ENCODE results near the gene TOMM5. TPM values are rescaled to one million over a fixed set of nuclear protein-coding genes. Genes with fewer than 3 reads are reported as not detected.

The TOMM5 gene
- polyA plus RNA-seq (2013, experiment 1 of 2), result 158 TPM
- polyA plus RNA-seq (2013, experiment 2 of 2), result 162 TPM

- peak within 1 kb of the TSS; percentile 75 for H4K8ac ChIP-seq (ENCODE audit: low read depth, low read length)
- peak within 1 kb of the TSS; percentile 94 for H2BK15ac ChIP-seq (ENCODE audit: low read length)
- no CpG with 5 or more reads among the region's 72 CpGs for WGBS, 2 donors (ENCODE audit: extremely low coverage in 2 of 2, insufficient read length in 2 of 2, insufficient replicate concordance in 1 of 2)
- H3K4me3 ChIP-seq (ENCODE audit: low read length in 2 of 2), result peak within 1 kb of the TSS; percentile 90 to 100
- H3K4ac ChIP-seq (ENCODE audit: low read length), result peak within 1 kb of the TSS; percentile 86
- peak within 1 kb of the TSS; percentile 98 for H3K18ac ChIP-seq (ENCODE audit: low read length)
- peaks cover 2 to 4% of the 10 kb centered on the region in 2 donors for H3K4me1 ChIP-seq (ENCODE audit: control insufficient read depth in 2 of 2, insufficient read depth in 1 of 2, low read depth in 1 of 2, low read length in 2 of 2)
- no peak within 1 kb of the TSS for H2BK120ac ChIP-seq (ENCODE audit: low read depth, low read length)
- H3K23ac ChIP-seq (ENCODE audit: low read depth, low read length, poor library complexity), result peak within 1 kb of the TSS; percentile 97
- H3K4me2 ChIP-seq (ENCODE audit: insufficient read depth, low read length, poor library complexity, severe bottlenecking), result peak within 1 kb of the TSS; percentile 85
- H3K79me1 ChIP-seq (ENCODE audit: low read depth, low read length), result peaks cover 3% of the 10 kb centered on the region
- peak within 1 kb of the TSS; percentile 98 for H3K14ac ChIP-seq (ENCODE audit: low read length)
- H3K9me3 ChIP-seq (replicated peaks in 1 of 2; ENCODE audit: control insufficient read depth in 2 of 2, insufficient read depth in 1 of 2, low read depth in 1 of 2, low read length in 2 of 2), result no peaks in the 10 kb centered on the region
- peaks cover 0 to 5% (median 2%) of the 10 kb centered on the region in 3 experiments for H3K27me3 ChIP-seq (ENCODE audit: control insufficient read depth in 3 of 3, insufficient read depth in 3 of 3, low read depth in 1 of 3, low read length in 3 of 3)
- peak within 1 kb of the TSS; percentile 98 for H3K9ac ChIP-seq (ENCODE audit: low read depth, low read length, poor library complexity)
- peak within 1 kb of the TSS; percentile 97 for H2AK5ac ChIP-seq (ENCODE audit: low read depth, low read length)
- H3K27ac ChIP-seq (replicated peaks; ENCODE audit: low read length), result peak within 1 kb of the TSS; percentile 66
- peak within 1 kb of the TSS; percentile 94 for H2BK12ac ChIP-seq (ENCODE audit: low read length)
- peaks cover 8 to 35% of the 10 kb centered on the region in 2 donors for H3K36me3 ChIP-seq (replicated peaks in 1 of 2; ENCODE audit: control insufficient read depth in 2 of 2, insufficient read depth in 2 of 2, low read length in 2 of 2)
- peak within 1 kb of the TSS; percentile 98 for H2BK5ac ChIP-seq (ENCODE audit: low read length)
- peak within 1 kb of the TSS; percentile 97 for H2AFZ ChIP-seq (ENCODE audit: low read length)
- peak; percentile 70 for DNase-seq (ENCODE audit: low spot score)
- no peak within 1 kb of the TSS for H4K91ac ChIP-seq (ENCODE audit: low read depth, low read length, poor library complexity)
These were observed at the start of gene TOMM5 for GRCh38 chr9:37592108-37592951. TOMM5 (minus strand) TSS chr9:37592597; CDS start chr9:37592532, 65 bp downstream.

DNA sequence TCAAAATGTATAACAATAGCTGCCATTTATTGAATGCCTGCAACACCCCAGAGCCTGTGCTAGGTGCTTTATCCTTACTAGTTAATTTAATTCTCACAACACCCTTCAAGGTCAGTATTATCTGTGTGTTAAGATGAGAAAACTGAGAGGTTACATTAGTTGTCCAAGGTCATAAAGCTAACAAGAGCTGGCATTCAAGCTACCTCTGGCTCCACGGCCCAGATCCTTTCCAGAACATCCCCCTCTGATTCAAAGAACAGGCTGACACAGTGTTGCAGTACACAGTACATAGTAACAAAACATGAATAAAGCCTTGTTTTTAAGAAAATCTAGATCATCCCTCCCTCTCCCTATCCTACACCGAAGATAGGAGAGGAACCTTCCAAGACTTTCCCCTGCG lies 48.9 kb upstream of the TOMM5 start:
- Histone ChIP-seq H2BK5ac (ENCODE audit: low read length) (no peak overlapping the region), H3K23ac (ENCODE audit: low read depth, low read length, poor library complexity) (no peak overlapping the region), H2BK12ac (ENCODE audit: low read length) (no peak overlapping the region), H3K36me3 (replicated peaks in 1 of 2; ENCODE audit: control insufficient read depth in 2 of 2, insufficient read depth in 2 of 2, low read length in 2 of 2) (no peaks in the 10 kb centered on the region), H3K27ac (replicated peaks; ENCODE audit: low read length) (no peak overlapping the region), H2BK15ac (ENCODE audit: low read length) (no peak overlapping the region), H4K91ac (ENCODE audit: low read depth, low read length, poor library complexity) (no peak overlapping the region), H3K9ac (ENCODE audit: low read depth, low read length, poor library complexity) (no peak overlapping the region), H2BK120ac (ENCODE audit: low read depth, low read length) (no peak overlapping the region), H4K8ac (ENCODE audit: low read depth, low read length) (no peak overlapping the region), H3K27me3 (ENCODE audit: control insufficient read depth in 3 of 3, insufficient read depth in 3 of 3, low read depth in 1 of 3, low read length in 3 of 3) (peaks cover 0 to 54% (median 3%) of the 10 kb centered on the region in 3 experiments), H3K14ac (ENCODE audit: low read length) (no peak overlapping the region), H3K79me1 (ENCODE audit: low read depth, low read length) (no peaks in the 10 kb centered on the region), H3K4me1 (ENCODE audit: control insufficient read depth in 2 of 2, insufficient read depth in 1 of 2, low read depth in 1 of 2, low read length in 2 of 2) (no peaks in the 10 kb centered on the region), H3K18ac (ENCODE audit: low read length) (no peak overlapping the region), H2AFZ (ENCODE audit: low read length) (no peak overlapping the region), H3K9me3 (replicated peaks in 1 of 2; ENCODE audit: control insufficient read depth in 2 of 2, insufficient read depth in 1 of 2, low read depth in 1 of 2, low read length in 2 of 2) (no peaks in the 10 kb centered on the region), H3K4me3 (ENCODE audit: low read length in 2 of 2) (no peak overlapping the region), H3K4me2 (ENCODE audit: insufficient read depth, low read length, poor library complexity, severe bottlenecking) (no peak overlapping the region), H3K4ac (ENCODE audit: low read length) (no peak overlapping the region), H2AK5ac (ENCODE audit: low read depth, low read length) (no peak overlapping the region)
- no peak for DNase-seq (ENCODE audit: low spot score)
- no CpG with 5 or more reads among the region's 3 CpGs for WGBS, 2 donors (ENCODE audit: extremely low coverage in 2 of 2, insufficient read length in 2 of 2, insufficient replicate concordance in 1 of 2)

DNA sequence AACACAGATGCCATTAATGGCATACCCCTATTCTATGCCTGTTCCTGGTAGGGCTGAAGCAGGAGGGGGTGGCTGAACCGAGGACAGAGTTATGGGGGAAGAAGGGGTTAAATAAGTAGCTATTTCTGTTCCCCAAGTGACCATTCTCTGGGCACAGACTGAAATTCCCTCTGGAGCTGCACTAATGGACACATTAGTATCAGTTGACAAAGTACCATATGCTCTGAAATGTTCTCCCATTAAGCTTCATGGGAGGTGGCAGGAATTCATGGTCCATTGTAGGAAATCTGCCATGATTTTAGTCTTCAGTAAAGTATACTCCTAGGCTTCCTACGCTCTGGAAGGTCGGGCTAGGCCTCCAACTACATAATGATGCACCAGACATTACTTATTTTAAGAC lies 47.8 kb upstream of the TOMM5 start:
- Histone ChIP-seq H3K9ac (ENCODE audit: low read depth, low read length, poor library complexity) (no peak overlapping the region), H3K4me1 (ENCODE audit: control insufficient read depth in 2 of 2, insufficient read depth in 1 of 2, low read depth in 1 of 2, low read length in 2 of 2) (no peaks in the 10 kb centered on the region), H2BK12ac (ENCODE audit: low read length) (no peak overlapping the region), H3K27ac (replicated peaks; ENCODE audit: low read length) (no peak overlapping the region), H2BK15ac (ENCODE audit: low read length) (no peak overlapping the region), H2AK5ac (ENCODE audit: low read depth, low read length) (no peak overlapping the region), H2BK5ac (ENCODE audit: low read length) (no peak overlapping the region), H3K23ac (ENCODE audit: low read depth, low read length, poor library complexity) (no peak overlapping the region), H4K8ac (ENCODE audit: low read depth, low read length) (no peak overlapping the region), H3K4me3 (ENCODE audit: low read length in 2 of 2) (no peak overlapping the region), H3K14ac (ENCODE audit: low read length) (no peak overlapping the region), H3K79me1 (ENCODE audit: low read depth, low read length) (no peaks in the 10 kb centered on the region), H4K91ac (ENCODE audit: low read depth, low read length, poor library complexity) (no peak overlapping the region), H3K27me3 (ENCODE audit: control insufficient read depth in 3 of 3, insufficient read depth in 3 of 3, low read depth in 1 of 3, low read length in 3 of 3) (peaks cover 0 to 45% (median 0%) of the 10 kb centered on the region in 3 experiments), H3K18ac (ENCODE audit: low read length) (no peak overlapping the region), H2BK120ac (ENCODE audit: low read depth, low read length) (no peak overlapping the region), H3K36me3 (replicated peaks in 1 of 2; ENCODE audit: control insufficient read depth in 2 of 2, insufficient read depth in 2 of 2, low read length in 2 of 2) (no peaks in the 10 kb centered on the region), H3K9me3 (replicated peaks in 1 of 2; ENCODE audit: control insufficient read depth in 2 of 2, insufficient read depth in 1 of 2, low read depth in 1 of 2, low read length in 2 of 2) (no peaks in the 10 kb centered on the region), H2AFZ (ENCODE audit: low read length) (no peak overlapping the region), H3K4ac (ENCODE audit: low read length) (no peak overlapping the region), H3K4me2 (ENCODE audit: insufficient read depth, low read length, poor library complexity, severe bottlenecking) (no peak overlapping the region)
- DNase-seq (ENCODE audit: low spot score), result no peak
- WGBS, 2 donors (ENCODE audit: extremely low coverage in 2 of 2, insufficient read length in 2 of 2, insufficient replicate concordance in 1 of 2), result no CpG with 5 or more reads among the region's 3 CpGs

- Histone ChIP-seq H3K27ac (replicated peaks; ENCODE audit: low read length) (no peak overlapping the region), H2BK12ac (ENCODE audit: low read length) (no peak overlapping the region), H3K9me3 (replicated peaks in 1 of 2; ENCODE audit: control insufficient read depth in 2 of 2, insufficient read depth in 1 of 2, low read depth in 1 of 2, low read length in 2 of 2) (no peaks in the 10 kb centered on the region), H3K79me1 (ENCODE audit: low read depth, low read length) (no peaks in the 10 kb centered on the region), H3K4ac (ENCODE audit: low read length) (no peak overlapping the region), H2BK15ac (ENCODE audit: low read length) (no peak overlapping the region), H3K36me3 (replicated peaks in 1 of 2; ENCODE audit: control insufficient read depth in 2 of 2, insufficient read depth in 2 of 2, low read length in 2 of 2) (no peaks in the 10 kb centered on the region), H2BK120ac (ENCODE audit: low read depth, low read length) (no peak overlapping the region), H3K18ac (ENCODE audit: low read length) (no peak overlapping the region), H2BK5ac (ENCODE audit: low read length) (no peak overlapping the region), H2AFZ (ENCODE audit: low read length) (no peak overlapping the region), H3K27me3 (ENCODE audit: control insufficient read depth in 3 of 3, insufficient read depth in 3 of 3, low read depth in 1 of 3, low read length in 3 of 3) (peaks cover 0 to 43% (median 0%) of the 10 kb centered on the region in 3 experiments), H3K4me2 (ENCODE audit: insufficient read depth, low read length, poor library complexity, severe bottlenecking) (no peak overlapping the region), H3K9ac (ENCODE audit: low read depth, low read length, poor library complexity) (no peak overlapping the region), H3K14ac (ENCODE audit: low read length) (no peak overlapping the region), H4K8ac (ENCODE audit: low read depth, low read length) (no peak overlapping the region), H3K23ac (ENCODE audit: low read depth, low read length, poor library complexity) (no peak overlapping the region), H3K4me1 (ENCODE audit: control insufficient read depth in 2 of 2, insufficient read depth in 1 of 2, low read depth in 1 of 2, low read length in 2 of 2) (no peaks in the 10 kb centered on the region), H2AK5ac (ENCODE audit: low read depth, low read length) (no peak overlapping the region), H3K4me3 (ENCODE audit: low read length in 2 of 2) (no peak overlapping the region), H4K91ac (ENCODE audit: low read depth, low read length, poor library complexity) (no peak overlapping the region)
- no peak for DNase-seq (ENCODE audit: low spot score)
- WGBS, 2 donors (ENCODE audit: extremely low coverage in 2 of 2, insufficient read length in 2 of 2, insufficient replicate concordance in 1 of 2), result no CpG with 5 or more reads among the region's 3 CpGs
These were observed 47.4 kb upstream of the TOMM5 start for GRCh38 chr9:37639841-37640240.
